ENCODE data around the gene CSRP2. TPM values are rescaled to one million over a fixed set of nuclear protein-coding genes. Genes with fewer than 3 reads are reported as not detected.

Gene CSRP2
- total and polyA plus RNA-seq, 2 of the 8 experiments (the other 6 are each of a cell fraction or from before 2014, with no cell fraction given) = 149 to 227 TPM

DNA sequence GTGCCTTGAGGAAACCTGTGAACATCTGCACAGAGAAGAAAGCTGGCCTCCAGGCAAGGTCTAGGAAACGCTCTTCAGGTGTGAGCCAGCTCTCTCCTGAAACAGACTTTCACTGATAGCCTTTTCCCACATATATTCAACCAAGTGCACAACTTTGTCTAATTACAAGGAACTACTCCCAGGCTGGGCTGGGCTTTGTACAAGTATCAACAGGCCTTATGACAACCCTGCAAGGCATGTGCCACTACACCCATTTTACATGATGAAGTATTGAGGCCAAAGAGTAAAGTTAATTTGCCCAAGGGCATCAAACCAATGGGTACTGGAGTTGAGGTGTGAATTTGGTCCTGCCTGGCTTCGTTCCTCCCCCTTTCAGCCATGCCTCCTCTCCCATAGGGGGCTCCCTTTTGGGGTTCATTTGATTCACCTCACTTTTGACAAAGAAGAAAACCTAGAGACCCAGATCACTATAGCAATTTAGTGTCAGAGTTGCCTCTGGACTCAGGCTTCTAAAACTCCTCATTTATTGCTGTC lies 2.1 kb downstream of the CSRP2 start:
- FAIRE-seq (no peak), DNase-seq (ENCODE audit: low read depth in 1 of 2, low spot score in 2 of 2) (no peak)
- Histone ChIP-seq H3K9ac (replicated peaks in 1 of 4; ENCODE audit: extremely low read depth in 1 of 4, low read depth in 3 of 4, low read length in 3 of 4) (no peak overlapping the region), H3K27ac (ENCODE audit: low read depth, low read length) (no peak overlapping the region), H2BK20ac (ENCODE audit: low read length) (no peak overlapping the region), H3K9me3 (ENCODE audit: insufficient read depth in 2 of 2, low read depth in 1 of 2, low read length in 1 of 2) (no peaks in the 10 kb centered on the region), H2AFZ (ENCODE audit: low read length) (no peak overlapping the region), H2AK5ac (ENCODE audit: low read depth, low read length) (no peak overlapping the region), H2BK12ac (ENCODE audit: low read depth, low read length) (0 out of 2 replicates have a peak overlapping the region, but pooled peaks have one; percentile 65), H3K79me2 (ENCODE audit: control insufficient read depth in 1 of 2, insufficient read depth in 2 of 2, low read length in 2 of 2) (peaks cover 6 to 56% of the 10 kb centered on the region in 2 experiments), H3K36me3 (ENCODE audit: control insufficient read depth in 2 of 4, insufficient read depth in 4 of 4, low read length in 3 of 4) (no peaks in the 10 kb centered on the region), H3K4ac (replicated peaks; ENCODE audit: insufficient read length, low read depth, low read length) (peak overlapping the region; percentile 17), H3K23me2 (ENCODE audit: low read depth, low read length) (peaks cover 4% of the 10 kb centered on the region), H3K4me1 (replicated peaks in 1 of 4; ENCODE audit: control insufficient read depth in 3 of 4, insufficient read depth in 4 of 4, low read length in 3 of 4) (peaks cover 6 to 27% (median 17%) of the 10 kb centered on the region in 4 experiments; a peak in 6 of 7 replicates), H4K20me1 (replicated peaks in 1 of 2; ENCODE audit: control insufficient read depth in 1 of 2, insufficient read depth in 2 of 2, low read length in 2 of 2) (peaks cover 4 to 9% of the 10 kb centered on the region in 2 experiments), H2BK120ac (replicated peaks; ENCODE audit: low read depth, low read length) (no peak overlapping the region), H3K14ac (ENCODE audit: insufficient read length) (no peak overlapping the region), H3K79me1 (ENCODE audit: low read depth, low read length) (peaks cover 18% of the 10 kb centered on the region), H4K8ac (ENCODE audit: extremely low read depth, insufficient read depth, low read length) (no peak overlapping the region), H3K18ac (ENCODE audit: extremely low read depth, low read length) (no peak overlapping the region), H3K23ac (ENCODE audit: insufficient read length) (no peak overlapping the region), H2BK15ac (ENCODE audit: low read length) (no peak overlapping the region), H4K5ac (ENCODE audit: insufficient read length, low read depth, low read length) (no peak overlapping the region), H2BK5ac (ENCODE audit: low read depth, low read length) (no peak overlapping the region), H3K4me3 (ENCODE audit: extremely low read depth in 1 of 4, insufficient read depth in 2 of 4, low read depth in 3 of 4, low read length in 4 of 4) (peak overlapping the region in 1 of 4 experiments; percentile 89; a peak in 4 of 8 replicates), H4K91ac (replicated peaks; ENCODE audit: insufficient read length, low read length) (no peak overlapping the region), H3K4me2 (ENCODE audit: insufficient read depth in 1 of 2, low read depth in 2 of 2, low read length in 2 of 2) (peak overlapping the region; percentile 76 to 83), H3K56ac (replicated peaks; ENCODE audit: insufficient read length, low read depth, low read length) (no peak overlapping the region), H3K27me3 (replicated peaks in 1 of 4; ENCODE audit: control insufficient read depth in 3 of 4, extremely low read depth in 1 of 4, insufficient read depth in 3 of 4, low read length in 3 of 4) (no peaks in the 10 kb centered on the region)
- POLR2A ChIA-PET (ENCODE audit: partially characterized antibody) = no interaction called here
- 91% methylated on average over 2 of the region's 2 CpGs; no CpG with 5 or more reads in 1 of the 2 experiments for WGBS, 2 experiments (ENCODE audit: extremely low coverage in 1 of 2, insufficient coverage in 1 of 2, insufficient read length in 1 of 2, insufficient replicate concordance in 2 of 2, low coverage in 1 of 2, low lambda C conversion rate in 2 of 2, missing lambda C conversion rate in 1 of 2)
- CTCF ChIA-PET (ENCODE audit: partially characterized antibody) = no interaction called here
- no peak for TF ChIP-seq MAFK (IDR thresholded peaks at IDR 0.05; ENCODE audit: low read depth, low read length)
- no peak for TF ChIP-seq HDAC2 (IDR thresholded peaks at IDR 0.05; ENCODE audit: borderline replicate concordance in 1 of 2, low read depth in 2 of 2, low read length in 2 of 2)
- no peak for TF ChIP-seq SUZ12 (IDR thresholded peaks at IDR 0.05; ENCODE audit: low read length)
- TF ChIP-seq KDM1A (IDR thresholded peaks at IDR 0.05; ENCODE audit: borderline replicate concordance, low read length) = no peak
- TF ChIP-seq TAF1 (IDR thresholded peaks at IDR 0.05; ENCODE audit: low read depth, low read length) = no peak
- no peak for TF ChIP-seq HDAC6 (IDR thresholded peaks at IDR 0.05; ENCODE audit: low read depth, low read length)
- TF ChIP-seq, protein P1, sequence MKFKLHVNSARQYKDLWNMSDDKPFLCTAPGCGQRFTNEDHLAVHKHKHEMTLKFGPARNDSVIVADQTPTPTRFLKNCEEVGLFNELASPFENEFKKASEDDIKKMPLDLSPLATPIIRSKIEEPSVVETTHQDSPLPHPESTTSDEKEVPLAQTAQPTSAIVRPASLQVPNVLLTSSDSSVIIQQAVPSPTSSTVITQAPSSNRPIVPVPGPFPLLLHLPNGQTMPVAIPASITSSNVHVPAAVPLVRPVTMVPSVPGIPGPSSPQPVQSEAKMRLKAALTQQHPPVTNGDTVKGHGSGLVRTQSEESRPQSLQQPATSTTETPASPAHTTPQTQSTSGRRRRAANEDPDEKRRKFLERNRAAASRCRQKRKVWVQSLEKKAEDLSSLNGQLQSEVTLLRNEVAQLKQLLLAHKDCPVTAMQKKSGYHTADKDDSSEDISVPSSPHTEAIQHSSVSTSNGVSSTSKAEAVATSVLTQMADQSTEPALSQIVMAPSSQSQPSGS (IDR thresholded peaks at IDR 0.05; ENCODE audit: low read length) = no peak
- no peak for TF ChIP-seq RXRA (IDR thresholded peaks at IDR 0.05; ENCODE audit: insufficient read depth, low read depth, low read length)
- no peak for TF ChIP-seq YY1 (IDR thresholded peaks at IDR 0.05; ENCODE audit: low read depth, low read length)
- no peak for TF ChIP-seq CBX8 (IDR thresholded peaks at IDR 0.05; ENCODE audit: borderline replicate concordance, low read depth, low read length)
- TF ChIP-seq KDM4A (IDR thresholded peaks at IDR 0.05; ENCODE audit: low read depth, low read length, severe bottlenecking) = no peak
- TF ChIP-seq RBBP5 (IDR thresholded peaks at IDR 0.05; ENCODE audit: borderline replicate concordance, low read depth, low read length) = no peak

Measured in H1 (cell line).